NCI-H2196 treated with DMSO at 0.1 percent for 48 hours (cell line): ENCODE measurements around the gene LRGUK.
"Not testable (repeated sequence)": the region's sequence is repeated elsewhere in the genome, so short reads cannot be mapped to it uniquely, and the experiment has no call there.

Experiments
- DNase-seq: peaks from one replicate; lab custom pipeline; 2025; ENCODE audit not compliant: unreplicated experiment; lab: John Stamatoyannopoulos, UW

The LRGUK gene

GRCh38 chr7:134220236-134220635 is 93.1 kb downstream of the LRGUK start:
- DNase-seq, result no peak

GRCh38 chr7:134231296-134231695 is 104.2 kb downstream of the LRGUK start:
- DNase-seq, result not testable (repeated sequence)

GRCh38 chr7:134234216-134234615 is 107.1 kb downstream of the LRGUK start:
- DNase-seq, result no peak

DNA sequence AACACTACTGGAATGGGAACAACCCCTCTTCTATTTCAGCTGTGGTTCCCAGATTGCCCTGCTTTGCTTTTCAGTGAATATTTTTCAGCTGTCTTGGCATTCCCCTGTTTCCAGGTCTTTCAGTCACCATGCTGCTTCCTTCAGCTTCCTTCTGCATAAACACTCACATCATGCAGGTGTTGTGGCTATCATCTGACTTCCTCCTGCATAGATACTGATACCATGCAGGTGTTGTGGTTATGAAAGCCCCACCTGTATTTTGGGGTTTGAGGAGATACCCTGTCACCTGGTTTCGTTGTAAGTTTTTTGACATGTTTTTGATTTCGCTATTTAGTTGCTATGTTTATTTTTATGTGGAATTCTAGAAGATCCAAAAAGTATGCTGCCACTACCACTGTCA is 118.1 kb downstream of the LRGUK start:
- no peak for DNase-seq

DNA sequence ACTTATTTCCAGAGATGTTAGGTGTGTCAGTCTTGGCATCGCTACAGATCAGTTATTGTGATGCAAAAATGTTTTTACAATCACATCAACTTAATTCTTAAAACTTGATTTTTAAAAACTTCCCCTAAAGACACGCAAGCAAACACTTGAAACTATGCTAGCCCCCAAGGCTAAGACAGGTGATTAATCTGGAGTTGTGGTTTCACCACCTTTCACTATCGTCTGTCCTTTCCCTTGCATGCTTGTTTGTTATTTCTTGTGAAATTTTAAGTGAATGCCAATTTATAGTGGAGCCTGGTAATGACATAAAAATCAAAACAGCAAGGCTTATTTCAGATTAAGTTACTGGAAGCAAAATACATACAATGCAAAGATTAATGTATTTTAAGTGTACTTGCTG is 119.2 kb downstream of the LRGUK start:
- DNase-seq, result no peak

DNA sequence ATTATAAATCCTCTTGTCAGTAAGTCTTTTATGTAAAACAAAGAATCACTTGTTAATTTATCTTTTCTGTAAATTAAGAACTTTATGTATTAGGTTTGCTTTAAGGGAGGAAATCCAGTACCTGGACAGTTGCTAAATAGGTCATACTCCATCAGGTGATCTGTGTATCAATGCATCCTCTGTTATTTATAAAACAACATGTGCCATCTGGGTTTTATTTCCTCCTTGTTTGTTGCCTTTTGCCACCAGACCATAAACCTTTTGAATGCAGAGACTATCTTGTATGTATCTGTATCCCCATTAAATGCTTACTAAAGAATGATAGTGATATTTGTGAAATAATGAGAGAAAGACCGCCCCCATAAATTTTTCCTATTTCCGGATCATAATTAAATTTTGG is 119.6 kb downstream of the LRGUK start:
- no peak for DNase-seq

DNA sequence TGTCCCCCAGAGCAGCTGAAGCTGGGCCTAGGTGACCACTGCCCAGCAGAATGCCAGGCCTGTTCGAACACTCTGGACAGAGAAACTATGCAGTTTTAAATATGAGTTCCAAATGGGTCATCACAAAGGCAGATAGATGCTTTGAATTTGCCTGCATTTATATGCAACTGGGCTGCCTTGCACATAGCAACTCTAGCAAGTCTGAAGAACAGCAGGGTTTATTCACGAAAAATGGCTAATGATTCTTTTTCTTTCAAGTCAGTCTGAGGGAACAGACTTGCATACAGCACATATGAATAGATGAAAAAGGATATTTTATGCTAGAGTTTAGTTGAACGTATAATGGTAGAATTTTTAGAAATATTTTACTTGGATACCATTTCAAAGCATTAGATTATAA is 121.1 kb downstream of the LRGUK start:
- DNase-seq, result no peak

DNA sequence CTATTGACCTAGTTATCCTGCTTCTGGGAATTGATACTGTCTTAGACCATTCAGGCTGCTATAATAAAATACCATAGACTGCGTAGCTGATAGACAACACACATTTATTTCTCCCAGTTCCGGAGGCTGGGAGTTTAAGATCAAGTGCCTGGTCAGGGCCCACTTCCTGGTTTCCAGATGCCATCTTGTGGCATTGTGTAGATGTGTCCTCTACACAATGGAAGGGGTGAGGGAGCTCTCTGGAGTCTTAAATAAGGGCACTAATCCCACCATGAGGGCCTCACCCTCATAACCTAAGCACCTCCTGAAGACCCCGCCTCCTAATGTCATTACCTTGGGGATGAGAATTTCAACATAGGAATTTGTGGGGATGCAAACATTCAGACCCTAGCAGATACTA is 127.2 kb downstream of the LRGUK start:
- DNase-seq, result no peak

- no peak for DNase-seq
Observed at GRCh38 chr7:134255814-134256213, 128.7 kb downstream of the LRGUK start.

DNA sequence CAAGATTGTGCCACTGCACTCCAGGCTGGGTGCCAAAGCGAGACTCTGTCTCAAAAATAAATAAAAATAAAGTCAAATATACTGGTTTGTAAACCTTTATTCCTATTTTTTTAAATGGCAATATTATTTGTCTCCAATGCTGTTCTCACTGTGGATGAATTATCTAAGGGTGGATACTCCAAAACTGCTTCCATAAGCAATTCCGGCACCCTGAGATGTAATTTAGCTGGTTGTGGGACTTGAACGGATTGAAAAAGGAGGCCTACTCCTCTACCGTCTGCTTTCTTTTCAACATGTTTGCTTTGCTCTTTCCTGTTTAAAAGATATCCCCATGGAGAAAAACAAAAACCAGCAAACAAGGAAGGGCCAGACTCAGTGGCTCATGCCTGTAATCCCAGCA is 135.2 kb downstream of the LRGUK start:
- DNase-seq, result no peak

DNA sequence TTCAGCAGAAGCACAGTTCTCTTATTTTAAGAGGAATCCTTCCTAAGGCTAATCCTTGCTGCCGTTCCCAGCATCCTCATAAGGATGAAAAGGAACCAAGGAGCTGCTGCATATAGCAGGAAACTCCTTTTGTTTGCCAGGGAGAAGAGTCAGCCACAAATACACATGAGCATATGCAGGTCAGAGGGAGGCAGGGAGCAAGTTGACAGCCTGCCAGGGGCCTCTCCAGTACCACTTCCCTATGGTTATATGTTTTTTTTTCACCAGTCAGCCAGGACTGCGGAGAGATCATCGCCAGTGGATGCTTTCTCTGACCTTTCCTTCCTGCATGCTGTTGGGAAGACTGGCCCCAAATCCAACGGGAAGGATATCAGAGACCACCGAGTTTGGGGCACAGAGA is 149.8 kb downstream of the LRGUK start:
- DNase-seq, result no peak

DNA sequence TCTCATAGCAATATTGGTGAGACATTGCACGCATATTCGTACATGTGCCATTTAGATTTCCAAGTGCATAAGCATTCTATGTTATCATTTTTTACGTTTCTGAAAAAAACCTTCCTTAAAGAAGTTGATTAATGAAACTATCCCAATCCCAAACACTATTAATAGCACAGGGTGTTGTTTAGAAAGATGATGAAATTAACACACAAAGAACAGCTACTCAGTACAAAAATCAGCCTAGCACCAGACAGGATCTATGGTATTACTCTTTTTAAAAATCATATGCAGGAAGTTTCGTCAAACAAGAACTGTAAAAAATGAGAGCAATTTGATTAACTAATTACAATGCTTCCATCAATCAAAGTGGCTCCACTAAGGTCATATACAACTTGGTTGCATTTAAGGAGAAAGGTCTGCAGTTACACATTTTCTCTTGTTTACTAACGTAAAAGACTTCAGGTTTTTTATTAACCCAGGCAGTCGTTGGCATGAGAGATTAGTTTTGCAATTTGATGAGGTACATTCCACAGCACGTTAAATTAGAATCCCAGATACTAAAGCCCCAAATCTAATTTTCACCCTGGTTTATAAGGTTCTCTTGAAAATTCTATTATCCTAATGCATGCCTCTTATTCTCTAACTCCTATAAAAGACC is 151.5 kb downstream of the LRGUK start:
- DNase-seq, result no peak

DNA sequence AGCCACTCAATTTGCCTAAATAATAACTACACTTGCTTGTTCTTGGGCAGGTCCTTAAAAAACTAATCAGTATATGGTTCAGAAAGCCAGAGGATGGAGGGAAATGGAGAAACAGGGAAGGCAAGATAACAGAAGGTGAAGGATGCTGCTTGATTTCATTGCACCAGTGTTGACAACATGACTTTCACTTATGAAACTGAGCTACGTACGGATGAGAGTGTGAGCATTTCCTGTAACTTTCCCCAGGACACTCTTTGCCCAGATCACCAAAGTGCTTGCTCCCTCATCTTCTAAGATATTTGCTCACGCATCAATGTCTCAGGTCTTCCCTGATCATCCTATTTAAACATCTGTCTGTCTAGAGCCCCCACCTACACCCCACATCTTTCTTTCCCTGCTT is 152.2 kb downstream of the LRGUK start:
- DNase-seq, result no peak

DNA sequence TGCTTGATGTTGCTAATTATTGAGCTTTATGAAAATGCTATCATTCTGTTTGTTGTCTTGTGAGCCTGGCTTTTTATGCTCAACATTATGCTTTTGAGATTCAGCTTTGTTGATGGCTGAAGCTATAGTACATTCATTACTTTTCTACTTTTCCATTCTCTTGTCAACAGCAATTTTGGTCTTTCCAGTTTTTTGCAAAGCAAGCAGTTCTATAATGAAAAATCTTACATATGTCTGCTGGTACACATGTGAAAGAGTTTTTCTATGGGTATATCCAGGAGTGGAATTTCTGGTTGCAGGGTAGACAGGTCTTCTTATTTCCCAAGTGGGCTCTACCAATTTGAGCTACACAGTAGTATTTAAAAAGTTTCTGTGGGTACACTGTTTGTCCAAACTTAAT is 152.8 kb downstream of the LRGUK start:
- DNase-seq, result no peak

DNA sequence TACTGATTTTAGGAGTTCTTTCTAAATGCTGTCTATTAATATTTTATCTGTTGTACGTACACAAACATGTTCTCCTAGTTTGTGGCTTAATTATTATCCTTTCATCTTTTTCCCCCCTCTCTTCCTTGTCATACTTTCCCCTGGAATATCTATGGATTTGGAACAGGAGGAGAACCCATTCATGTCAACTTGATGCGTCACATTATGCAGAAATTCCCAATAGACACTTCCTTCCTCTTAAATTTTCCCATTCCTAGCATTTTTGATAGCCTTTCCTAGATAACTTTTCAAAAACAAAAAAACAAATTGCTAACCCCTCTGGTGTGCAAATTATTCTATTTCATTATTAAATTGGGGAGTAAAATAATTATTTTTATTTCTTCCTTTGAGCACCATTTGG is 153.4 kb downstream of the LRGUK start:
- no peak for DNase-seq

DNA sequence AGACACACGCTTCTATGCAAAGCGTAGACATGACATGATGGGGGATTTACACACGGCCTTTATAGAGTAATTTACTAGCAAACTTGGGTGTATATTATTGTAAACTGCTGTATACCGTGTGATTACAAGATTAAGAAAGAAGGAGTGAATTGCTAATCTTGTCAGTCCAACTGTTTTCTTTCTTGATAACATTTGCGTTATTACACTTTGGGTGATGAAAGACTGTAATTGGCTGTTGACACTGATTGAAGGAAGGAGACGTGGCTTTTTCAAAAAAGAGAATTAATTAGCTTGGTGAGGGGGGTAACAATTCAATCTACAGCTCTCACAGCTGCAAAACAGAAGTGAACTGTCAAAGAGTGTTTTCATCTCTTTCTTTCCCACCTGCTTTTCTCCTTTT is 156.9 kb downstream of the LRGUK start:
- no peak for DNase-seq

DNA sequence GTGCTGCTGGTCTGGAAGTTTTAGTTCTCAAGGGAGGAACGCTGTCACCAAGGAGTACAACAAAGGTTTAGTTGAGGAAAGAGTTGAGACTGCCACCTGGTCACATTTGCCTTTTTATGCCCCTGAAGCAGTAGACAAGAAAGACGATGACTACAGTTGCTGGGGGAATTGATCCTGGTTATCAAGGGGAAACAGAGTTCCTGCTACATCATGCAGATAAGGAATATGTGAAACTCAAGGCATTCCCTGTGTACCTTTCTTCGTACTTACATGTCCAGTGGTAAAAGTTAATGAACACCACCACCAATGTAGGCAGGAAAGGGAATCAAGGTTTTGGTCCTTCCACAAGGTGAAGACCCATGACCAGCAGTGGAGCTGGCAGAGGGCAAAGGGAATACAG is 157.8 kb downstream of the LRGUK start:
- no peak for DNase-seq

DNA sequence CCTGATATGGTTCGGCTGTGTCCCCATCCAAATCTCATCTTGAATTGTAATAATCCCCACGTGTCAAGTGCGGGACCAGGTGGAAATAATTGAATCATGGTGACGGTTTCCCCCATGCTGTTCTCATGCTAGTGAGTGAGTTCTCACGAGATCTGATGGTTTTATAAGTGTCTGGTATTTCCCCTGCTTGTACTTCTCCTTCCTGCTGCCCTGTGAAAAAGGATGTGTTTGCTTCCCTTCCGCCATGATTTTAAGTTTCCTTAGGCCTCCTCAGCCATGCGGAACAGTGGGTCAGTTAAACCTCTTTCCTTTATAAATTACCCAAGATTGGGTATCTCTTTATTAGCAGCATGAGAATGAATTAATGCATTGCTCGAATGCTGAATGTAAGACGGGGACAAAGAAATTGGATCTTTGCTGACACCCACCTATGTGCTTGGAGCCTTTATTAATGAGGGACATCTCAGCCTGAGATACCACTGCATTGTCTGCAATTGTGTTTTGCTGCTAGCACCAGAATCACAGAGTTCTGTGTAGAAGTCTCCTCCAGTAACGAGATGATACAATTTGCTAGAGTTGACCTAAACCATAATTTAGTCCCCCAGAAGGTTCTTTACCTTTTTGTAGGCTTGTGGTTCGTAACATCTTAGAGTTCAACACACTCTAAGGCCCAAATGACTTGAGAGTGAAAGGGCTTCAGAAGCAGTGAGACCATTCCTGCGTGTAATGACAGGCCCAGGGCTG is 160.9 kb downstream of the LRGUK start:
- DNase-seq, result no peak

GRCh38 chr7:134289423-134289822 is 162.3 kb downstream of the LRGUK start:
- no peak for DNase-seq

GRCh38 chr7:134289841-134290240 is 162.7 kb downstream of the LRGUK start:
- no peak for DNase-seq

DNA sequence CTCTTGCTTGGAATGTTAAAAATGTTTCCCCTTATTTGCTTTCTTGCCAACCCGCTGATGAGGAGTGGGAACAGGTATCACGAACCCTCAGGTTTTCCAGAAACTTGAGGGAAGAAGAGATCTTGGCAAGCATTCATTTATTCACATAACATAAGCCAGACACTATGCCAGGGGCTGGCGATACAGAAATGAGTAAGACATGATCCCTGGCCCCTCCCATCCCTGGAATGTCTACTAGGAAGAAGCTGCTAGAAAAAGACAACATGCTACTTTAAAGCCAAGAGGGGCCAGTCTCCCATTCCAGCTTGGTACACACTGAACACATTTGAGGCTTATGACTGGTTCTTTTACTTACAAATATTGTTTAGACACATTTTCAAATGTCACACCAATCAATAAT is 163.1 kb downstream of the LRGUK start:
- no peak for DNase-seq

DNA sequence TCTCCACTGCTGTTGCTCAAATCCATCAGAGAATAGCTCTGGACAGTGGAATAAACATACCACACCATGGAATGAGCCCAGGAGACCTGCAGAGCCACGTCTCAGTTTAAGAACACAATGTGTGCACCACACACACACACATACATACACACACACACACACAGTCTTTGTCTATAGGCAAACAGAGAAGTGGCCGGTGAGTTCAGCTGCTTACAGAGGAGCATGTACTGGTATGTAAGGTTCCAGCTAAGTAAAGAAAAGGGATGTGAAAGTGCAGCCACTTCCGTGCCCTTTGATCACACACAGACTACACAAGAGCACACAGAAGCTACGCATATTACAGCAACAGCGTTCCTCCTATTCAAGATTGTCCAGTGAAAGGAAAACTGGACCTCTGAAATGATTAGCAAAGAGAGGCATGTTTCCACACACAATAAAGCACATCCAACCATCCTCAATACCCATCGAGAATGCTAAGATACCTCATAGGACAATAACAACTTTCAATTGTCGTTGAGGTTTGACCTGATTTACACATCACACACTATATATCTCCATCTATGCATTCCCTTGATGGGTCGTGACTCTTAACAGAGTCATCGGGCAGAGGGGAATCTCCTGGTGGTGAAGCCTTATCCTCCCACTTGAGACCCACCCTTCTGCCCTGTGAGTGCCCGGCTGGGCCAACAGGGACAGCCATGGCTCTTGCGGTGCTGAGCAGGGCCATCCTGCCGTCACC is 166.0 kb downstream of the LRGUK start:
- DNase-seq, result no peak
